ENCODE results near the gene CPLANE2. TPM values are rescaled to one million over a fixed set of nuclear protein-coding genes. Genes with fewer than 3 reads are reported as not detected.

Gene CPLANE2
- total RNA-seq, 1 donor from 2014 or later: 12.9 TPM

DNA sequence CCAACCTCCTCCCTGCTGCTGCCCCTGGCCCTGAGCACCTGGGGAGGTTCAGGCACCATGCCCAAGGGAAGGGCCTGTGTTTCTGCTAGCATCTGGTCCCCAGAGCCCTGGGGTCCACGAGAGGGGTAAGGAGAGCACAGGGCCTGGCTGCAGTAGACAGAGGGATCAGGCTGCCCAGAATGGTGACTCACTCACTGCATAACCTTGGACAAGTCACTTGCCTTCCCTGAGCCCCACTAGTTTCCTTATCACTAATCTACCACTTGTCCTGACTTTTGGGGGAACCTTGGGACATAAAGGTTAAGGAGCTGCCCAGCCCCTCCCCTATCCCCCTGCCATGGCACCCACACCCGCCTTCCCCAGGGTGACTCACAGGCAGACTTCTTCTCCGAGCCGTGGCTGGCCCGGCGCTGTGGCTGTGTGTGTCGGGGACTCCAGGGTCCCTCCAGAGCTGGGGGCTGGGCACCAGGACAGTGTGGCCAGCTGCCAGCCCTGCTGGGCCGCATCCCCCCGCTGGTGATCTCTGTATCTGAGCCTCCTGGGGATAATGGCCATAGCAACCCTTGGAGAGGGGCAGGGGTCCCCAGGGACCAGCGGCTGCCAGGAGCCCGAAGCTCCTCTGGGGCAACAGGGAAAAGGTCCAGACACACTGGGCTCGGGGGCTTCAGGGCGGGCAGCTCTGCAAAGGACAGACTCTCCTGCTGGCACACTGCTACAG lies 28.6 kb downstream of the CPLANE2 start:
- DNase-seq (ENCODE audit: extremely low spot score, unreplicated experiment): no peak
- TF ChIP-seq, protein P1, sequence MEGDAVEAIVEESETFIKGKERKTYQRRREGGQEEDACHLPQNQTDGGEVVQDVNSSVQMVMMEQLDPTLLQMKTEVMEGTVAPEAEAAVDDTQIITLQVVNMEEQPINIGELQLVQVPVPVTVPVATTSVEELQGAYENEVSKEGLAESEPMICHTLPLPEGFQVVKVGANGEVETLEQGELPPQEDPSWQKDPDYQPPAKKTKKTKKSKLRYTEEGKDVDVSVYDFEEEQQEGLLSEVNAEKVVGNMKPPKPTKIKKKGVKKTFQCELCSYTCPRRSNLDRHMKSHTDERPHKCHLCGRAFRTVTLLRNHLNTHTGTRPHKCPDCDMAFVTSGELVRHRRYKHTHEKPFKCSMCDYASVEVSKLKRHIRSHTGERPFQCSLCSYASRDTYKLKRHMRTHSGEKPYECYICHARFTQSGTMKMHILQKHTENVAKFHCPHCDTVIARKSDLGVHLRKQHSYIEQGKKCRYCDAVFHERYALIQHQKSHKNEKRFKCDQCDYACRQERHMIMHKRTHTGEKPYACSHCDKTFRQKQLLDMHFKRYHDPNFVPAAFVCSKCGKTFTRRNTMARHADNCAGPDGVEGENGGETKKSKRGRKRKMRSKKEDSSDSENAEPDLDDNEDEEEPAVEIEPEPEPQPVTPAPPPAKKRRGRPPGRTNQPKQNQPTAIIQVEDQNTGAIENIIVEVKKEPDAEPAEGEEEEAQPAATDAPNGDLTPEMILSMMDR (conservative IDR thresholded peaks at IDR 0.05): no peak
- Mint-ChIP-seq H3K27ac (no peak overlapping the region), H3K36me3 (no peaks in the 10 kb centered on the region), H3K27me3 (peaks cover 2% of the 10 kb centered on the region), H3K4me1 (ENCODE audit: unreplicated experiment) (peaks cover 32% of the 10 kb centered on the region), H3K9me3 (no peaks in the 10 kb centered on the region), H3K4me3 (no peak overlapping the region)

DNA sequence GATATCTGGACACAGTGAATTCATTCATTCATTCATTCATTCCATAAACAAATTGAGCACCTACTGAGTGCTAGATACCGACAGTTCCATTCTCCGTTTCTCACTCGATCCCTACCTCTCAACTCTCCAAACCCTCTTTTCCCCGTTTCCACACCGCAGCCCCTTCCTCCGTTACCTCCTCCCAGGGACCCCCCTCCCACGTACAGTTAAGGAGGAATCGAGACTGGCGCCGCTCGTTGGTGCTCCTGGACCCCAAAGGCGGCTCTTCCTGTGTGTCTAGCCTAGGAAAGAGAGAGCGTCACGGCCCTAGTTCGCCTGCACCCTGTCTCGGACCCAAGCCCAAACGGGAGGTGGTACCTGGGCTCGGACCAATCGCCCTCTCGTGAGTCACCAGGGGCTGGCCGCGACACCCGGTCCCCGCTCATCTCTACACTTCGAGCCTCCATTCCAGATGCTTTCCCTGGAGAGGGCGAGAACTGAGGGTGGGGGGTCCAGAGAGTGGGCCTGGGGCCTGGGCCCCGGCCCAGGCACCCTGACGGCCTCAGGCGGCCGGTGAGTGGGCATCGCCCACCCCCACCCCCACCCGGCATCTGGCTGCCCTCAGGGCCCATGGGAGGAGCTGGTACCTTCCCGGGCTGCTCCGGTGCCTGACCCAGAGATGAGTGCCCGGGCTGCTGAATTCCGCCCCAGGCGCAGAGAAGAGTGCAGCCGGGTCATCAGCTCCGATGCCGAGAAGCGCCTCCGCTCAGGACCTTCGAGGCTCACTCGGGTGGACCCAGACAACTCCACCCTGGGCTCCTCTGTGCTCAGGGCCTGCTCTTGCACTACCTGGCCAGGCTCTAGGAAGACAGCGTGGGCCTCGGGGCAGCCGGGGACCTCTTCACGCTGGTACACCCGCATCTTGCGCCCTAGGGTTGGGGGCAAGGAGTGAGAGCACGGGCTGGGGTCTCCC lies 29.4 kb downstream of the CPLANE2 start:
- peaks cover 33% of the 10 kb centered on the region for H3K4me1 Mint-ChIP-seq (ENCODE audit: unreplicated experiment)
- H3K4me3 Mint-ChIP-seq: peak overlapping the region; percentile 89
- TF ChIP-seq, protein P1 (conservative IDR thresholded peaks at IDR 0.05): no peak
- H3K36me3 Mint-ChIP-seq: no peaks in the 10 kb centered on the region
- no peaks in the 10 kb centered on the region for H3K9me3 Mint-ChIP-seq
- H3K27me3 Mint-ChIP-seq: no peaks in the 10 kb centered on the region
- DNase-seq (ENCODE audit: extremely low spot score, unreplicated experiment): no peak
- peak overlapping the region; percentile 82 for H3K27ac Mint-ChIP-seq

DNA sequence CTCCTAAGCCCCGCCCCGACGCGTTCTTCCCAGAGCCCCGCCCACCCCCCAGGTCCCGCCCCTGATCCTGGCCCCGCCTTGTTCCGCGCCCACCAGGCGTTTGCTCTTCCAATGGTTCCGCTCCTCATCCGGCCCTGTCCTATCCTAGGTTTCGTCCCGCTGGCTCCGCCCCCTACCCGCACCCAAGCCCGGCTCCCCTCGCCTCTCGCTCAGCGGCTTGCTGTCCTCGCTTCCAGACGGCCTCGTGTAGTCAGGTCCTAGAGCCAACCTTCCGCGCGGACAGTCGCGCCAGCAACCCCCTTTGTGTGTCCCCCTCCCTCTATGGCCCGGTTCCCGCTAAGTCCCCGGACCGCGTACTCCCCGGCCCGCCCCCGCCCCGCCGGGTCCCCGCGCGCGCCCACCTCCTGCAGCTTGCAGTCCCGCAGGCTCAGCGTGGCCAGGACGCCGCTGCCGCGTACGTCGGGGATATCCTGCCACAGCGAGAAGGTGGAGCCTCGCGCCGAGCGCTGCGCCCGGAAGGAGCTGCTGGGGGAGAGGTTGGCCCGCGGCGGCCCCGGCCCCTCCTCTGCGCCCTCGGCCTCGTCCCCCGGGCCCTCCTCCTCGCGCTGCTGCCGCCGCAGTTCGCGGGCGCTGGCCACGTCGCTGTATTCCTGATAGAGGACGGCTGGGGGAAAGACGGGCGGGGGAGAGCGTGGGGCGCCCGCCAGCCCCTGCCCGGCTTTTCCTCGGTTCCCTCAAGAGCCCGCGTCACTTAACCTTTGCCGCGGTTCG lies 30.3 kb downstream of the CPLANE2 start:
- Mint-ChIP-seq H3K36me3 (no peaks in the 10 kb centered on the region), H3K27ac (peak overlapping the region; percentile 85), H3K9me3 (no peaks in the 10 kb centered on the region), H3K27me3 (no peaks in the 10 kb centered on the region), H3K4me3 (peak overlapping the region; percentile 89), H3K4me1 (ENCODE audit: unreplicated experiment) (peaks cover 28% of the 10 kb centered on the region)
- TF ChIP-seq, protein P1 (conservative IDR thresholded peaks at IDR 0.05): no peak
- DNase-seq (ENCODE audit: extremely low spot score, unreplicated experiment): peak; percentile 97

- H3K4me3 Mint-ChIP-seq: peak overlapping the region; percentile 89
- peak overlapping the region; percentile 85 for H3K27ac Mint-ChIP-seq
- H3K4me1 Mint-ChIP-seq (ENCODE audit: unreplicated experiment): peaks cover 24% of the 10 kb centered on the region
- DNase-seq (ENCODE audit: extremely low spot score, unreplicated experiment): no peak
- H3K9me3 Mint-ChIP-seq: no peaks in the 10 kb centered on the region
- H3K36me3 Mint-ChIP-seq: no peaks in the 10 kb centered on the region
- no peaks in the 10 kb centered on the region for H3K27me3 Mint-ChIP-seq
- TF ChIP-seq, protein P1 (conservative IDR thresholded peaks at IDR 0.05): no peak
These were observed 31.0 kb downstream of the CPLANE2 start for GRCh38 chr1:16205891-16206546.

DNA sequence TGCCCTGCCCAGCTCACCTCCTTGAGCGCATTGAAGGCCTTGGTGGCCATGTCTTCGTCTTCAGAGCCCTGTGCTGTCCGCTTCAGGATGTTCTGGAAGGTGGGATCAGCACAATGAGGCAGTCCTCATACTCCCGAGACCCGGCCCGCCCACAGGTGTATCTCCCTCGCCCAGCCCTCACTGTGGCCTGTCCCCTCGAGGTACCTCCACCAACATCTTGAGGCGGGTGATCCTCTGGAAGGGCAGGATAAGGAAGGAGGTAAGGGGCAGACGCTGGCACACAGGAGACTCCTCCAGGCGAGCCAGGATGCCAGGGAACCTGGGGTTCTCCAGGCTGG lies 31.7 kb downstream of the CPLANE2 start:
- H3K4me1 Mint-ChIP-seq (ENCODE audit: unreplicated experiment): peaks cover 21% of the 10 kb centered on the region
- no peak for DNase-seq (ENCODE audit: extremely low spot score, unreplicated experiment)
- no peaks in the 10 kb centered on the region for H3K36me3 Mint-ChIP-seq
- no peaks in the 10 kb centered on the region for H3K9me3 Mint-ChIP-seq
- TF ChIP-seq, protein P1 (conservative IDR thresholded peaks at IDR 0.05): no peak
- no peak overlapping the region for H3K27ac Mint-ChIP-seq
- H3K27me3 Mint-ChIP-seq: no peaks in the 10 kb centered on the region
- no peak overlapping the region for H3K4me3 Mint-ChIP-seq
